Adrenal gland (tissue), 12 donors: ENCODE data around the gene NFKBIE. TPM values are rescaled to one million over a fixed set of nuclear protein-coding genes. Genes with fewer than 3 reads are reported as not detected.

Source experiments
- DNase-seq, 7 donors: peaks; one replicate each; pipeline ENCODE4 v3.0.0-alpha.2; 2019 to 2020
- H3K27ac ChIP-seq, 5 donors: fragments of 200-600 bp; sonication (generic) in 4 of 5; 1 replicate in 3 of 5; 2 replicates in 2 of 5; pipeline versions ENCODE4 v1.5.1 to v1.8.0; 2016 to 2020; ENCODE audit warnings: mild to moderate bottlenecking in 1 of 5
- H3K27me3 ChIP-seq: fragments of 200-600 bp; 2 replicates; pipeline ENCODE4 v1.8.0; 2021
- H3K36me3 ChIP-seq, 2 donors: fragments of 200-600 bp; replicated peaks in 1 of 2; 1 replicate in 1 of 2; 2 replicates in 1 of 2; pipeline versions ENCODE4 v1.5.1 to v1.8.0; 2018 to 2022
- H3K4me1 ChIP-seq, 2 donors: fragments of 200-600 bp; replicated peaks in 1 of 2; 1 replicate in 1 of 2; 2 replicates in 1 of 2; pipeline versions ENCODE4 v1.5.1 to v1.8.0; 2018 to 2021
- H3K4me3 ChIP-seq, 4 donors: fragments of 200-600 bp; sonication (generic) in 3 of 4; one replicate each; pipeline ENCODE4 v1.5.1; 2016 to 2018
- H3K9me3 ChIP-seq, 3 donors: fragments of 200-600 bp; sonication (generic) in 1 of 3; replicated peaks in 1 of 3; 1 replicate in 2 of 3; 2 replicates in 1 of 3; pipeline versions ENCODE4 v1.5.1 to v1.8.0; 2016 to 2021
- POLR2A ChIP-seq, 2 donors: fragments of 450-650 bp; IDR thresholded peaks; one replicate each; pipeline ENCODE4 v1.6.1; 2017; ENCODE audit warnings: antibody characterized with exemption in 2 of 2, mild to moderate bottlenecking in 2 of 2, moderate library complexity in 1 of 2
- WGBS, 4 donors: extraction: QIAGEN DNeasy Blood & Tissue Kit in 2 of 4; methylation state at CpG; one replicate each; pipeline versions ENCODE4 v1.1.5 to v1.1.7; 2013 to 2017; 5-methylcytosine and 5-hydroxymethylcytosine counted together
- intact Hi-C, 2 donors: fragments of 100-400 bp; cut with DNase I; formaldehyde crosslinking; loops; one replicate each; pipeline versions ENCODE4 v1.14.1 to v1.15.0; 2022 to 2023
- polyA plus RNA-seq, 3 donors: library from polyadenylated mRNA; stranded (reverse); fragments of 200-250 nt in 2 of 3; fragments of 350-450 nt in 1 of 3; fragmentation: Illumina TruSeq in 1 of 3; extraction: RNeasy Lipid Tissue Mini Kit (QIAGEN cat#74804) in 1 of 3; gene quantifications; one replicate each; pipeline ENCODE4 v1.2.3, GENCODE V29; 2013 to 2014
- total RNA-seq, 9 donors: library from RNA; depleted of rRNA in 4 of 9; stranded (reverse); fragments of >200 nt in 4 of 9; fragments of 120-200 nt in 1 of 9; fragmentation: NEBNext Ultra II Directional in 1 of 9; extraction: Animal tissue kit (Norgen Biotek cat#: 25700) in 1 of 9; gene quantifications; one replicate each; pipeline versions ENCODE4 v1.1.0 to v1.2.4, GENCODE V29; 2013 to 2023
- TF ChIP-seq, protein P1 (sequence below), 6 experiments: fragments of 450-650 bp in 4 of 6; fragments of 200-600 bp in 2 of 6; sonication (generic) in 1 of 6; IDR thresholded peaks; 1 replicate in 5 of 6; 2 replicates in 1 of 6; pipeline versions ENCODE4 v1.5.1 to v1.8.0; 2016 to 2021; ENCODE audit warnings: antibody characterized with exemption in 6 of 6, mild to moderate bottlenecking in 2 of 6, moderate library complexity in 1 of 6
- donor health status: healthy with polysubstance abuse.
- donor health status: Bipolar disorder and iron deficiency.
- donor health status: DM: yes; HTN: yes; CAD: no.
- donor health status: DM: no; HTN: no; CAD: no.
- donor health status: DM: no; HTN: no; CAD: no.
- donor health status: DM: yes; HTN: yes; CAD: no.

NFKBIE gene
- total and polyA plus RNA-seq, 12 donors = 4.8 to 31.2 (median 10.4) TPM

DNA sequence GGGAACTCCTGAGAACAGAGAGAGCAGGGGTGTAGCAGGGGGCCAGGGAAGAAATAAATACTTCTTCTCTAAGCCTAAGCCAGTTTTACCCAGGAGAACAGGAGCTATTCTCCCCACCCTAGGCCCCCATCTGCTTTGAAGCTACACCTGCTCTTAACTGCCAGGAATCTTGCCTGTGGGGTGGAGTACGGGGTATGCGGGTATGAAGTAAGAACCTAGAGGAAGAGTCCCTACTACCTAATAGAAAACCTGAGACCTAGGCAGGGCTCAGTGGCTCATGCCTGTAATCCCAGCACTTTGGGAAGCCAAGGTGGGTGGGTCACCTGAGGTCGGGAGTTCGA is 40.4 kb downstream of the NFKBIE start:
- no peak for TF ChIP-seq POLR2A (IDR thresholded peaks at IDR 0.05)
- TF ChIP-seq, protein P1, sequence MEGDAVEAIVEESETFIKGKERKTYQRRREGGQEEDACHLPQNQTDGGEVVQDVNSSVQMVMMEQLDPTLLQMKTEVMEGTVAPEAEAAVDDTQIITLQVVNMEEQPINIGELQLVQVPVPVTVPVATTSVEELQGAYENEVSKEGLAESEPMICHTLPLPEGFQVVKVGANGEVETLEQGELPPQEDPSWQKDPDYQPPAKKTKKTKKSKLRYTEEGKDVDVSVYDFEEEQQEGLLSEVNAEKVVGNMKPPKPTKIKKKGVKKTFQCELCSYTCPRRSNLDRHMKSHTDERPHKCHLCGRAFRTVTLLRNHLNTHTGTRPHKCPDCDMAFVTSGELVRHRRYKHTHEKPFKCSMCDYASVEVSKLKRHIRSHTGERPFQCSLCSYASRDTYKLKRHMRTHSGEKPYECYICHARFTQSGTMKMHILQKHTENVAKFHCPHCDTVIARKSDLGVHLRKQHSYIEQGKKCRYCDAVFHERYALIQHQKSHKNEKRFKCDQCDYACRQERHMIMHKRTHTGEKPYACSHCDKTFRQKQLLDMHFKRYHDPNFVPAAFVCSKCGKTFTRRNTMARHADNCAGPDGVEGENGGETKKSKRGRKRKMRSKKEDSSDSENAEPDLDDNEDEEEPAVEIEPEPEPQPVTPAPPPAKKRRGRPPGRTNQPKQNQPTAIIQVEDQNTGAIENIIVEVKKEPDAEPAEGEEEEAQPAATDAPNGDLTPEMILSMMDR (IDR thresholded peaks at IDR 0.05) = no peak
- no peak for DNase-seq
- 80 to 89% (median 89%) methylated on average over 4 of the region's 4 CpGs for WGBS, 4 donors
- peaks cover 0 to 7% of the 10 kb centered on the region in 2 donors for H3K36me3 ChIP-seq
- H3K27ac ChIP-seq = peak overlapping the region in 1 of 5 donors; percentile 90
- intact Hi-C loops = no loop called here
- no peak overlapping the region for H3K4me3 ChIP-seq
- H3K4me1 ChIP-seq = peaks cover 85 to 95% of the 10 kb centered on the region in 2 donors
- H3K27me3 ChIP-seq = no peaks in the 10 kb centered on the region
- no peaks in the 10 kb centered on the region for H3K9me3 ChIP-seq

DNA sequence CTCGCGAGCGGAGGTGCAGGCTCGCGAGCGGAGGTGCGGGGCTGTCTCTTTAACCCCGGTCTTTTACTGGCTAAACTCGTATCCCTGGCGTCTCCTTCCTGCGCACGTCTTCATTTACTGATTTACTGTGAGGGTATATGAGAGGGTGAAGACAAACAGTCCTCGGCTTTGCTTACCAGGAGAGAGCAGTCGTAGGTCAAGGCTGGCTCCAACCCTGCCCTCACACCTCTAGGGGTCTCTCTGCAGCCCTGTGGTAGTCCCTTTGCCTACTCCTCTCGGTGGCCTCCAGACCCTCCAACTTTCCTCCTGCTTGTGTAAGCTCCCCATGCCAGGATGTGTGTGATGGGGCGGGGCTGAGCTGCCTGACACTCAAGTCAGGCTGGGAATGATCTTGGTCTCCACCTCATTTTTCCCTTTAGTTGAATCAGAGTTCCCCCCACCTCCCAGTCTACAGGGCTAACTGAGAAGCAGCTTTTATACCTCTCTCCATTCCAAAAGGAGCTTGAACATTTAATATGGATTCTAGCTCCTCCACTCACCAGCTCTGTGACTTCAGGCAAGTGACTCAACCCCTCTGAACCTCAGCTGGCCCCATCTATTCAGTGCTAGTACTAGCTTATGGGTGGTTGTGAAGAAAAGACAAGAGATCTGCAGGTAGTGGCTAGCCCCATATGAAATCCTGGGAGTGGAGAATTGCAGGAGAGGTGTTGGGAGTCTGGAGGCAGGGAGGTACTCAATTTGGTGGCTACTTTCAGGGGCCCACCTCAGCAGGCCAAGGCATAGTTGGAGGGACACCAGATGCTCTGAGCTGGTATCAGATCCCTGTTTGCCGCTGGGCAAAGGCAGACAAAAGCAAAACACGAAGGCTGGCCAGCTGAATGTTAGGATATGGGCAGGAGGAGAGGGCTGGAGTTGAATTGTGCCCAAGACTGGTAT is 41.1 kb downstream of the NFKBIE start:
- intact Hi-C loops = no loop called here
- 13 to 19% (median 14%) methylated on average over 11 to 18 of the region's 18 CpGs for WGBS, 4 donors
- H3K4me1 ChIP-seq = peaks cover 80 to 94% of the 10 kb centered on the region in 2 donors

DNA sequence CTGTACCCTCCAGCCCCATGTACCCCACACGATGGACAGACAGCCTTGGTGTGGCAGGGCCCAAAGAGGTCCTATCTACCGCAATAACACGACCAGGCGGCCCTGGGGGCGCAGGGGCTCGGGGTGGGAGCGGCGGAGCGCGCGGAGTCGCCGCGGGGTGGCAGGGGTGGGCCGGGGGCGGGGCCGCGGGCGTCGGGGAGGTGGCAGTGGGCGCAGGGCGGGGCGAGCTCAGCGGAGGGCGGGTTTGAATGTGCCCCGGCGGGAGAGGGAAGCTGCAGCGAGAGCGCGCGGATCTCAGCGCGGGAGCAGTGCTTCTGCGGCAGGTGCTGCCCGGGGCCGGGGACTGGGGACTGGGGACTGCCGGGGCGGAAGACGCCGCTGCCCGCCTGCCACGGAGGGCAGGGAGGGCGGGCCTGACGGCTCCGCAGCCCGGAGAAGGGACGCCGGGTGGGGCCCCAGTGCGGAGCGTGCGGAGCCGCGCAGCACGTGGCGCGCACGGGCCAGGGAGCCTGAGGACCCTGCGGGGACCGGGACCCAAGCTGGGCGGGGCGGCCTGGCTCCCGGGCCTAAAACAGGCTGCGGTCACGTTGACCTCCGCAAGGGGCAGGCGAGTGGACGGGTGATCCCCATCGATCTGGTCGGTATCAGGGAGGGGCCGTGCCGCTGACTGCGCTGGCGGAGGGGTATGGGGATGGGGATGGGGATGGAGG is 41.9 kb downstream of the NFKBIE start, which contains the start of gene SLC29A1:
Gene SLC29A1, plus strand, starts transcription at position 277 of the 710 bp plus-strand sequence. CDS start 3,719 bp downstream, outside the sequence.
- peak within 1 kb of the TSS in 3 of 5 donors; percentile 89 to 91 (median 90) for H3K27ac ChIP-seq
- H3K9me3 ChIP-seq = no peaks in the 10 kb centered on the region
- H3K27me3 ChIP-seq = no peaks in the 10 kb centered on the region
- TF ChIP-seq POLR2A (IDR thresholded peaks at IDR 0.05) = peak; percentile 51 to 62
- TF ChIP-seq, protein P1 (IDR thresholded peaks at IDR 0.05) = peak in 1 of 6 experiments; percentile 27
- peaks cover 72 to 93% of the 10 kb centered on the region in 2 donors for H3K4me1 ChIP-seq
- peak within 1 kb of the TSS in 2 of 4 donors; percentile 50 to 76 for H3K4me3 ChIP-seq
- intact Hi-C loops = no loop called here
- WGBS, 4 donors = 0 to 1% (median 1%) methylated on average over 28 to 73 of the region's 73 CpGs; no CpG with 5 or more reads in 1 of the 4 donors
- no peaks in the 10 kb centered on the region for H3K36me3 ChIP-seq
- DNase-seq = peak; percentile 67 to 86 (median 82)

More for the DNA sequence above, 41.1 kb downstream of the NFKBIE start:
- TF ChIP-seq POLR2A (IDR thresholded peaks at IDR 0.05) = no peak
- TF ChIP-seq, protein P1 (IDR thresholded peaks at IDR 0.05) = no peak
- Histone ChIP-seq H3K9me3 (no peaks in the 10 kb centered on the region), H3K36me3 (peaks cover 0 to 1% of the 10 kb centered on the region in 2 donors), H3K27me3 (no peaks in the 10 kb centered on the region), H3K27ac (peak overlapping the region in 3 of 5 donors; percentile 76 to 91 (median 90)), H3K4me3 (peak overlapping the region in 2 of 4 donors; percentile 50 to 76)
- DNase-seq = peak in 3 of 7 donors; percentile 40 to 58 (median 48)
